Kidney (tissue), 14 donors: Measurements from ENCODE around the gene UBA52. TPM values are rescaled to one million over a fixed set of nuclear protein-coding genes. Genes with fewer than 3 reads are reported as not detected.

Experiments
- DNase-seq, 5 donors: peaks; one replicate each; pipeline ENCODE4 v3.0.0-alpha.2; 2013 to 2020
- FAIRE-seq: peaks from 2 replicates; lab custom pipeline; 2012; peaks lifted over from hg19 to GRCh38; lab: Jason Lieb, UNC
- H3K27ac ChIP-seq, 2 donors: one replicate each; pipeline ENCODE4 v1.7.0; 2013; ENCODE audit warnings: low read depth in 2 of 2, low read length in 2 of 2, inconsistent platforms in 1 of 2
- H3K27me3 ChIP-seq: one replicate; pipeline ENCODE4 v1.7.1; 2013; ENCODE audit warnings: low read length, inconsistent platforms; ENCODE audit not compliant: control insufficient read depth, insufficient read depth
- H3K36me3 ChIP-seq, 3 donors: one replicate each; pipeline versions ENCODE4 v1.7.0 to v1.7.1; 2013; ENCODE audit warnings: low read length in 3 of 3, control low read depth in 1 of 3, inconsistent platforms in 1 of 3; ENCODE audit not compliant: insufficient read depth in 3 of 3, control insufficient read depth in 2 of 3
- H3K4me1 ChIP-seq, 3 donors: one replicate each; pipeline versions ENCODE4 v1.7.0 to v1.7.1; 2013; ENCODE audit warnings: low read length in 3 of 3, inconsistent platforms in 1 of 3, low read depth in 1 of 3; ENCODE audit not compliant: control insufficient read depth in 2 of 3, insufficient read depth in 2 of 3
- H3K4me3 ChIP-seq, 3 donors: one replicate each; pipeline versions ENCODE4 v1.7.0 to v1.8.1; 2013; ENCODE audit warnings: low read length in 3 of 3, control low read depth in 1 of 3, inconsistent platforms in 1 of 3
- H3K9ac ChIP-seq, 3 donors: one replicate each; pipeline versions ENCODE4 v1.7.0 to v1.7.1; 2013; ENCODE audit warnings: low read length in 3 of 3, control low read depth in 1 of 3, inconsistent platforms in 1 of 3
- H3K9me3 ChIP-seq, 3 donors: one replicate each; pipeline versions ENCODE4 v1.7.0 to v1.7.1; 2013; ENCODE audit warnings: low read length in 3 of 3, control low read depth in 1 of 3, inconsistent platforms in 1 of 3; ENCODE audit not compliant: control insufficient read depth in 2 of 3, insufficient read depth in 1 of 3
- CTCF ChIP-seq: IDR thresholded peaks from 3 replicates; pipeline ENCODE4 v1.5.1; 2012; ENCODE audit warnings: mild to moderate bottlenecking, moderate library complexity, borderline replicate concordance; ENCODE audit not compliant: insufficient read depth; ENCODE audit errors: extremely low read depth
- intact Hi-C: fragments of 100-400 bp; cut with DNase I; formaldehyde crosslinking; loops from one replicate; pipeline ENCODE4 v1.11.1; 2022
- polyA plus RNA-seq: library from polyadenylated mRNA; stranded (reverse); fragments of 350-450 nt; fragmentation: Illumina TruSeq; extraction: RNeasy Lipid Tissue Mini Kit (QIAGEN cat#74804); gene quantifications from one replicate; pipeline ENCODE4 v1.2.3, GENCODE V29; 2014; ENCODE audit warnings: low read depth, low replicate concordance; ENCODE audit not compliant: insufficient read depth
- total RNA-seq: library from RNA; stranded (reverse); fragmentation: NEBNext Ultra II Directional; extraction: Animal tissue kit (Norgen Biotek cat#: 25700); gene quantifications from one replicate; pipeline ENCODE4 v1.2.1, GENCODE V29; 2021
- donor health status: control.
- donor health status: control.
- donor health status: control.
- donor health status: control.
- donor health status: control.
- donor health status: DM: yes; HTN: yes; CAD: no.
- donor health status: Normal renal cell carcinoma (clear cell type).

Gene UBA52
- total and polyA plus RNA-seq, 2 donors from 2014 or later, result 828 to 1,481 TPM

GRCh38 chr19:18566953-18567352 is 4.7 kb upstream of the UBA52 start:
- TF ChIP-seq CTCF, result no peak
- Histone ChIP-seq H3K27me3 (no peaks in the 10 kb centered on the region), H3K36me3 (peaks cover 4 to 22% (median 12%) of the 10 kb centered on the region in 3 donors), H3K4me1 (no peaks in the 10 kb centered on the region), H3K9ac (no peak overlapping the region), H3K4me3 (no peak overlapping the region), H3K9me3 (no peaks in the 10 kb centered on the region), H3K27ac (no peak overlapping the region)
- intact Hi-C loops, result no loop called here
- FAIRE-seq (no peak), DNase-seq (no peak)

- H3K27ac ChIP-seq, result no peak overlapping the region
- no peak overlapping the region for H3K4me3 ChIP-seq
- peaks cover 0 to 13% (median 9%) of the 10 kb centered on the region in 3 donors for H3K4me1 ChIP-seq
- DNase-seq (peak in 1 of 5 donors; percentile 78), FAIRE-seq (no peak)
- H3K27me3 ChIP-seq, result no peaks in the 10 kb centered on the region
- no peak for TF ChIP-seq CTCF
- H3K9ac ChIP-seq, result no peak overlapping the region
- intact Hi-C loops, result no loop called here
- H3K9me3 ChIP-seq, result no peaks in the 10 kb centered on the region
- H3K36me3 ChIP-seq, result peaks cover 6 to 24% (median 15%) of the 10 kb centered on the region in 3 donors
Observed at GRCh38 chr19:18568367-18568766, 3.3 kb upstream of the UBA52 start.

GRCh38 chr19:18574691-18575291 is 3.1 kb downstream of the UBA52 start:
- Histone ChIP-seq H3K9me3 (no peaks in the 10 kb centered on the region), H3K27ac (no peak overlapping the region), H3K9ac (no peak overlapping the region), H3K4me3 (no peak overlapping the region), H3K27me3 (no peaks in the 10 kb centered on the region), H3K36me3 (peaks cover 6 to 25% (median 17%) of the 10 kb centered on the region in 3 donors), H3K4me1 (peaks cover 0 to 13% (median 9%) of the 10 kb centered on the region in 3 donors)
- DNase-seq, result no peak
- no peak for FAIRE-seq
- TF ChIP-seq CTCF, result no peak
- intact Hi-C loops, result no loop called here
